NCI-H2171 (cell line): Measurements from ENCODE around the gene GLRA3.
"Not testable (repeated sequence)": the region's sequence is repeated elsewhere in the genome, so short reads cannot be mapped to it uniquely, and the experiment has no call there.

ENCODE experiments used
- DNase-seq: peaks from one replicate; lab custom pipeline; 2025; lab: John Stamatoyannopoulos, UW

Gene GLRA3

GRCh38 chr4:174828845-174829701 is at the start of gene GLRA3:
GLRA3 (minus strand) TSS chr4:174829247; CDS start chr4:174828811, 436 bp downstream.
- peak; percentile 35 for DNase-seq

- DNase-seq = no peak
Observed at GRCh38 chr4:174874898-174875297, 45.9 kb upstream of the GLRA3 start.

DNA sequence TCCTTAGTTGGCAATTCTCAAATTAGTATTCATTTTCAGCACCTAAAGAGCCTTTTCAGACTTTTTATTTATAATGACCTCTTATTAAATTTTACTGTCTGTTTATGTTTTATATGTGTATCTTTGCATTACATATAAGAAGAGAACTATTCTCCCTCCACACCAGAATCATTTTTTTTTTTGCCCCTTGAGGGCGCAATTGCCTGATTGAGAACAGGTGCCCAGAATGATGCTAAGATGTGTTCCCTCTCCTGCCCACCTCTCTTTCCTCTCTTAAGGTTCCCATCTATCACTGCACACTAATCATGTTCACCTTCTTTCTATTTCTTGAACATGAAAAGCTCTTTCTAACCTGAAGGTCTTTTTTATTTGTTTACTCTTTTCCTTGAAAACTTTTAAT is 44.9 kb upstream of the GLRA3 start:
- DNase-seq = no peak

GRCh38 chr4:174873146-174873545 is 44.1 kb upstream of the GLRA3 start:
- DNase-seq = not testable (repeated sequence)

- DNase-seq = no peak
Observed at GRCh38 chr4:174871407-174871806, 42.4 kb upstream of the GLRA3 start.

- no peak for DNase-seq
Observed at GRCh38 chr4:174870311-174870710, 41.3 kb upstream of the GLRA3 start.

GRCh38 chr4:174869339-174869738 is 40.3 kb upstream of the GLRA3 start:
- no peak for DNase-seq

- no peak for DNase-seq
Observed at GRCh38 chr4:174867903-174868302, 38.9 kb upstream of the GLRA3 start.

DNA sequence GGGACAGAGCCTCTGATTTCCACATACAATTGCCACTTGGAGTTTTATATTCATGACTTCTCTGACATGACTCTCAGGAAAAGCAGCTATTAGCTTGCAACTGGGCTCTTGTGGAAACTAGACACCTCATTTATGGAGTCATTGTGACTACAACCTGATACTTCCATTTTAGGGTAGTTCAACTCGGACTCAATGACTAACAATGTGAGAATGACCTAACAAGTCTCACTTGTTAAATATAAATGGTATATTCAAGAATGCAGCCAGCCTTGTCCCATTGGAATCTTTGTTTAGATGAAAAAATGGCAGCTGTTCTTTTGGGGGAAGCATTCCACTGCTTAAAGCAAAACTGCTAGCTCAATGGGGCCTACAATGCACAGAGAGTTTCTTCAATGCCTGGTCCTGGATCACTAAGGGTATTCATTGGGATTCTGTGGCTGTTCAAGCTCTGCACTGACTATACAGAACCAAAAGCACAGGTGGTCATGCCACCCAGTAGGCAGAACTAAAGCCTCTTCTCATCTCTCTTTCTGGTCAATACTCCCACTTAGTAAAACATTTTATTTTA is 36.5 kb upstream of the GLRA3 start:
- DNase-seq = no peak

GRCh38 chr4:174864031-174864430 is 35.0 kb upstream of the GLRA3 start:
- no peak for DNase-seq

DNA sequence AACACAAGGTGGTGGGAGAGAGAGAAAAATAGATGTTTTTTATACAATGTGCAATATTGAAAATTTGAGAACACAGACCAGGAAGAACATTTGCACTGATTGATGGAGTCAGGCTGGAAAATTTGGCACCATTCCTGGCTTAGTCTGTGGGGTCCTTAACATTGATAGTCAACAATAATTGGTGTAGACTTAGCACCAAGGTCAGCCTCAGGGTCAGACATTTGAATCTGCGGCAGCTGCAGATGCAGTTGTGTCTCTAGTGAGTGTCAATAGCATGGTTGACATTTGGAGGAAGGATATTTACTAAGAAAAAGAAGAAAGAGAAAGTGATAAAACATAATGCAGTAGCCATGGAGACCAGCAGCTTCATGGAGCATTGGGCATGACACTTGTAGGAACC is 31.5 kb upstream of the GLRA3 start:
- no peak for DNase-seq

GRCh38 chr4:174859904-174860303 is 30.9 kb upstream of the GLRA3 start:
- DNase-seq = no peak

GRCh38 chr4:174856926-174857800 is 28.1 kb upstream of the GLRA3 start:
- DNase-seq = no peak

- DNase-seq = no peak
Observed at GRCh38 chr4:174855050-174855449, 26.0 kb upstream of the GLRA3 start.

DNA sequence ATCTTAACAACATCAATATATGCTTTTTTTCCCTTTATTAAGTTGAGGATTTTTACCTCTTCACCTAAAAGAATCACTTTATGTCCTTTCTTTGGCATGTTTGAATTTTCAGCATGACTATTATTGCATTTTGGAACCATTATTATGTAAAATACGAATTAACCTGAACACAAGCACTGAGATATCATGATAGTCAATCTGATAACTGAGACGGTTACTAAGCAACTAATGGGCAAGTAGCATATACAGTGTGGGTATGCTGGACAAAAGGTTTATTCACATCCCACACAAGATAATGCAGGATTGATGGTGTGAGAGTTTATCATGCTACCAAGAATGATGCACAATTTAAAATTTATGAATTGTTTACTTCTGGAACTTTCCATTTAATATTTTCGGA is 24.6 kb upstream of the GLRA3 start:
- DNase-seq = no peak

GRCh38 chr4:174848596-174848995 is 19.5 kb upstream of the GLRA3 start:
- DNase-seq = no peak

GRCh38 chr4:174847801-174848427 is 18.9 kb upstream of the GLRA3 start:
- DNase-seq = no peak

- DNase-seq = no peak
Observed at GRCh38 chr4:174835536-174835935, 6.5 kb upstream of the GLRA3 start.

- no peak for DNase-seq
Observed at GRCh38 chr4:174834477-174834876, 5.4 kb upstream of the GLRA3 start.

- DNase-seq = no peak
Observed at GRCh38 chr4:174826660-174827059, 2.4 kb downstream of the GLRA3 start.

GRCh38 chr4:174815282-174815681 is 13.8 kb downstream of the GLRA3 start:
- no peak for DNase-seq

DNA sequence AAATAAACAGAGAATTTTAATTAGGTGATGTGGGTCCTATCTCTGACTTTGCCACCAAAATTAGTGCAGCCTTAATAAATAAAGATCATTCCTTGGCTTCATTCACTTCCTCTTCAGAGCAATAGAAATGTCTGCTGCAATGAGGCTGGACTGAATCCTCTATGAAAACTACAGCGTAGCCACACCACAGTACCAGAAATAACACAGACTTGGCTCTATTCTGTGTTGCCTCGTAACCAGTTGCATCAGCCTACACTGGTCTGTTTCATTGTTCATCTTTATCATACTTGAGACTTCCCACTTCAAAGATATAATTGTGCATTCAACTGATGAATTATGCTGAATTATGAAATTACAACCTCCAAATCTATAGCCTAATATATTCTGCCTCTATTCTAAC is 15.8 kb downstream of the GLRA3 start:
- DNase-seq = no peak
